SU-DHL-6 (cell line): ENCODE results near the gene RCOR2.

ENCODE experiments used
- CTCF ChIP-seq: fragments of 200-600 bp; sonication (generic); IDR thresholded peaks from one replicate; pipeline ENCODE4 v1.5.1; 2017; ENCODE audit warnings: antibody characterized with exemption, mild to moderate bottlenecking, low read length, moderate library complexity; ENCODE audit not compliant: insufficient read depth, poor library complexity, severe bottlenecking
- EZH2phosphoT487 ChIP-seq: fragments of 200-600 bp; sonication (generic), shearing (Covaris generic); conservative IDR thresholded peaks from 2 replicates; pipeline ENCODE4 v1.6.1; 2018; ENCODE audit warnings: mild to moderate bottlenecking, antibody characterized with exemption, low read length, moderate library complexity, mixed read lengths

- TF ChIP-seq CTCF (no peak), EZH2phosphoT487 (no peak)
These were observed 5.5 kb downstream of the RCOR2 start for GRCh38 chr11:63911440-63911839.
